Measurements from ENCODE around the gene WDR35.

The WDR35 gene

DNA sequence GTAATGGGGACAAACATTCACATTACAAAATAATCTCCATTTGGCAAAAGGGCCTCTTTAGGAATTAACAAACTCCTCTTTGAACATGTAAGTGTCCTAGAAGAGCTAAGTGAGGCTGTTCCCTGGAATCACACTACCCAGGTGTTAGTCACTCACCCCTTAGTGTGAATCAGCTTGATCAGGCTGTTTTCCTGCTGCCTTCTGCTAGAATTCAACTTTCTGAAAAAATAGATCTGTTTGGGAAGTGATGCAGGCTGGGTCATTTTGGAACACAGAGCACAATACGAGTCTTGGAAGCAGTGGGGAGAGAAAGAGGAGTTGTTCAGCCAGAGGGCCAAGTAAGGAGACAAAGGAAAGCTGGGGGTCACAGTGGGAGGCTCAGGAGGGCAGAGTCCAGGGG lies 128.1 kb downstream of the WDR35 start:
- no peak overlapping the region for H3K4me3 ChIP-seq (ENCODE audit: low read length)
- no peaks in the 10 kb centered on the region for H3K9me3 ChIP-seq (replicated peaks; ENCODE audit: low read length)
- H3K4me2 ChIP-seq (ENCODE audit: low read length): no peak overlapping the region
- no peaks in the 10 kb centered on the region for H3K27me3 ChIP-seq (ENCODE audit: control insufficient read depth, insufficient read depth, low read length)
- H3K9ac ChIP-seq (ENCODE audit: low read depth, low read length): no peak overlapping the region
- H3K4me1 ChIP-seq (ENCODE audit: control insufficient read depth, insufficient read depth, low read length): peaks cover 10% of the 10 kb centered on the region
- H3K36me3 ChIP-seq (ENCODE audit: insufficient read depth, low read length): no peaks in the 10 kb centered on the region

All from skeletal muscle satellite cell (primary cell).